Left cardiac atrium (tissue), 4 donors: ENCODE results near the gene LNX2. TPM values are rescaled to one million over a fixed set of nuclear protein-coding genes. Genes with fewer than 3 reads are reported as not detected.
"Not testable (repeated sequence)": the region's sequence is repeated elsewhere in the genome, so short reads cannot be mapped to it uniquely, and the experiment has no call there.

ENCODE experiments used
- ATAC-seq, 2 donors: fragments of 200-7000 bp; cut with Tn5 transposase; one replicate each; pipeline ENCODE4 v1.9.1; 2020; ENCODE audit warnings: mild to moderate bottlenecking in 2 of 2, moderate library complexity in 2 of 2
- DNase-seq: peaks from one replicate; pipeline ENCODE4 v3.0.0-alpha.2; 2020
- intact Hi-C, 2 donors: fragments of 100-400 bp; cut with DNase I; formaldehyde crosslinking; loops; one replicate each; pipeline versions ENCODE4 v1.14.1 to v1.15.1; 2022 to 2023
- total RNA-seq, 2 donors: library from RNA; stranded (reverse); fragmentation: NEBNext Ultra II Directional; extraction: Animal tissue kit (Norgen Biotek cat#: 25700); gene quantifications; one replicate each; pipeline ENCODE4 v1.2.1, GENCODE V29; 2021
- donor health status: DM: no; HTN: yes; CAD: no.
- donor health status: DM: no; HTN: yes; CAD: no; lungs with severe emphysema.
- donor health status: DM: yes; HTN: yes; CAD: no.
- donor health status: Dilated cardiomyopathy.

The LNX2 gene
- total RNA-seq, 2 donors from 2014 or later: 8.3 to 8.9 TPM

DNA sequence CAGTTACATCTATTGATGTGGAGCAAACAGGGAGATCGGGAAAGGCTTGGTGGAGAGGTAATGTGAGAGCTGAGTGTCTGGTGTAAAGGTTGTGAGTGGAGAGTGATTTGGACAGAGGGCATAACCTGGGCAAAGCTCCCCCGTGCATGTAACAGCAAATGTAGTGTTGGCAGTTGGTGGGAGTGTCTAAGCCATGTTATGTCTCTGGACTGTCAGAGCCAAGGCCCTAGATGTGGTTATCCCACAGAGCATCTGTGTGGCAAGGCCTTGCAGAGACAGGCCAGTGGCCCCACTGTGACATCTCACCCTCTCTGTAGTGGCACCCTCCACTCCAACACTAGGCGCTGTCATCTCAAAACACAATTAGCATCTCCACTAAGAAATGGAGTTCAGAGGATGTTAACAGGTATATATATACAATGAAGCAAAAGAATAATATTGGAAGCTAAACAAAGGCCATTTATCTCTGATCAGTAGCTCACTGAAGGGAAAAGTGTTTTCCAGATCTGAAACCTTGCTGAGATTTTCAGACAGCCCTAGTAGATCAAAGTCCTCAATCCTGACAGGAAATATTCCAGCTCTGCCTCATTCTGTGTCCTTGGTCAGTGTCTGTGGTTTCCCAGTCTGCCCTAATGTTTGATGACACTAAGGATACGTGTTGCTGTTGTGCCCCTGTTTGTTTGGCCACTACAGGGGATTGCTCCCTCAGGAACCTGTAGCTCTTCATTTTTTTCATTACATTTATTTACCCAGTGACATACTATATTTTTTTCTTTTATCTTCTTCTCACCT is 21.6 kb upstream of the LNX2 start:
- DNase-seq (no peak), ATAC-seq (no peak)
- intact Hi-C loops: no loop called here

DNA sequence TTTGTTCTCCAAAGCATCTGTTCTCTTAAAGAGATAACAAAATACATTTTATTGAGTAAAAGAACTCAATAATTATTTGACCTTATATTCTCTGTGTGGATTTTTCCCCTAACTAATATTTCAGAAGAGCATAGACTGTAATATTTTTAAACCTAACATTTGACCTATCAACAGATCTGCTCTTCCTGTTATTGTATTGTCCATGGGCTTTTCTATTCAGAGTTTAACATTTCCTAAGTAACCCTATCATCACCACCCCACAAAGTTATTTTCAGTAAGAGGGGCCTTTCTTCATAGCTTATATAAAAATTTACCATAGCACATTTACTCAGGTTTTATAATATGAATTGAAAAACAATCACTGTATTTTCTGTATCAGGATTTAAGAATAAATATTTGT is 18.9 kb upstream of the LNX2 start:
- intact Hi-C loops: no loop called here
- no peak for ATAC-seq
- DNase-seq: no peak

DNA sequence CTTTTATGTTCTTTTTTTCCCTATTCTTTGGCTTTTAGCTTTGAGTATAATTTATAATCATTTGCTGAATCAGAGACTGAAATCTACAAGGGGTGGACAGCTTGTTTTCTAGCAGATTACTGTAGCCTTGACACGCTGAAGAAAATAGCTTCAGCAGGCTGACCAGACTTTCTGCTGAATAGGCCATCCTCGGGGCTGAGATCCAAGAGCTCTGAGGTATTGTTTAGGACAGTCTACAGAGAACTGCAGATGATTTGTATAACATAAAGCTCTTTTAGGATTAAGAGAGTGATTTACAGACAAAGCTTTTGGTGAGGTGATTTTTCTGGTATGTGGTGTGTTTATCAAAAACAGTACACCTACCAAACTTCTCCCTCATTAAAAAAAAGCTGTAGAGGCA is 18.2 kb upstream of the LNX2 start:
- DNase-seq: no peak
- no peak for ATAC-seq
- intact Hi-C loops: no loop called here

DNA sequence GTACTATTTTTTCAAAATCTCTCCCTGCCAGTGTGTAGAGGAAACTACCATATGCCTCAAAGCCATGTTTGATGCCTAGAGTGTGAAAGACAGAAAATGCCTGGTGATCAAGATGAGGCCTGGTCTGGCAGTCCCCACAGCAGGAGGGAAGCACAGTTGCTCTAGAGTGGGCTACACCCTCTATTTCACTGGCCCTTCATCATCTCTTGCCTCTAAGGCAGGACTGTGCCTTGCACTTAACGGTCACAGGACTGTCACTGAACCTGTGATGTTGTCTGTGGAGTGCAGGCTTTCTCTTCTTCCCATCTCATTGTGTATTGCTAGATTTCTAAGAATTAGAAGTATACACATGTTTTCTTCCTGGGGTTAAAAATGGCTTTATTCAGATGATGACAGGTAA is 17.7 kb upstream of the LNX2 start:
- ATAC-seq: no peak
- intact Hi-C loops: no loop called here
- no peak for DNase-seq

DNA sequence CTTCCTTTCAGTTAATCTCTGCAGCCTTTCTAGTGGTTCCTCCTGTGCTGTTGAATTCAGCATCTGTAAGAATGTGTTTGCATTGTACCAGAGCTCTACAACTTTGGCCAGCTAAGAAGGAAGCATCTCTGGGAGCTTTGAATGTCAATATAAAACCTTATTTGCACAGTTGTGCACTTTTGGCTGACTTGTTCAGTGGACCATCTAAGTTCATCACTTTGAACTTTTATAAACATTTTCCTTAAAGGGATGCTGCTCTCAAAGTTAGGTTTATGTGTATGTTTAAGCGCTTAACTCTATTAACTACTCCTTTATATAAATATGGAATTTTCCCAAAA is 16.9 kb upstream of the LNX2 start:
- ATAC-seq: no peak
- intact Hi-C loops: no loop called here
- DNase-seq: no peak

DNA sequence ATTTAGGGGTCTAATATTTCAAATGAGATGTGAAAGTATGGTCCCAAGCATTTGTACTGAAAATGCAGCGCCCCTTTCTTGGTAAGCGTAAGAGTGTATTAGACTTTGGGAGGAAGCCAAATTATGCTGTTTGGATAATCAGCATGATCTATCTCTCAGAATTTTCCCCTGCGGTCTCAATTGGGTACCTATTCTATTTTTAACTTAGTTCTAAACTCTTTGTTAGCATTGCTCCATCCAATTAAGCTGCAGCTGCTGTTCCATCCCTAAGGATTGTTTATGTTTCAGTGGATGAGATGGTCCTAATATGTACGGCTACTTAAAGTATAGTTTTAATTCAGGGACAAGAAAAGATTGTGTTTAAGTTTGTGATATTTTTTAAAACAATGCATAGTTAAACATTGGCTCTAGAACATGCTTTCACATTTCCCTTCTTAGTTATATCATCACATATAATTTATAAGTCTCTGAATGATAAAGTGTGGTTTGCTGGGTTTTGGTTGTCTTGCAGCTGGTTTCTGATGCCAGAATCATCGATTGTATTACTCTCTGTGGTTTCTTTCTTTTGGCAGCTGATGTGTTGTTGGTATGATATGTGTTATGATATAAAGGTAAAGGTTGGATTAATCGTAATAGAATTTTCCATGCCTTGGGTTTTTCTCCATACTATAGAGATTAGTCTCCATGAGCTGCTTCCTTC is 16.4 kb upstream of the LNX2 start:
- intact Hi-C loops: no loop called here
- ATAC-seq (no peak), DNase-seq (no peak)

DNA sequence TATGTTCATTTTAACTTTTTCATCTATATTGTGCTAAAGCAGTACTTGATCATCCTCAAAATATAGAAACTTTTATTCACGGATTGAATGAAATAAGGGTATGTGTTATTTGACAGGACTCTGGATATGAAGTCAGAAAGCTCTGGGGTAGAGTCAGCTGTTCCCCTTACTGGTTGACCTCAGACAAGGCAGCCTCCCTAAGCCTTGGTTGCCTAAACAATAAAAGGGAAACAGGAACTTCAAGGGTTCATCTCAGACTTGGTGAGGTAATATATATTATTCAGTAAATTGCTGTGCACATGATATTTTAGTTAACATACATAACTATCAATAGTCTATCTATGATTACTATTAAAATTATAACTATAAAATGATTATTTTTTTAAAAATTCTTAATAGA is 14.9 kb upstream of the LNX2 start:
- DNase-seq: no peak
- intact Hi-C loops: no loop called here
- peak in 1 of 2 donors; percentile 51 for ATAC-seq

DNA sequence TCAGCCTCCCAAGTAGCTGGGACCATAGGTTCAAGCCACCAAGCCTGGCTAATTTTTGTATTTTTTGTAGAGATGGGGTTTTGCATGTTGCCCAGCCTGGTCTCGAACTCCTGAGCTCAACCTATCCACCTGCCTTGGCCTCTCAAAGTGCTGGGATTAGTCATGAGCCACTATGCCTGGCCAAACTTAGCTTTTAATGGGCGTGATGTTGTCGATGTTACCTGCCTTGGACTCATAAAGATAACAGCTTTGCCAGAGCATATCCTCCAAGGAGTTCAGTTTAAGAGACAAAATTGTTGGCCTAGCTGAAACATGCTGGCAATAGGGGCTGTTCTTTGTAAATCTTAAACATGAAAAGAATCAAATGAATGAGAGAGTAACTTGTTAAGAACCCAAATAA is 14.5 kb upstream of the LNX2 start:
- intact Hi-C loops: no loop called here
- DNase-seq (no peak), ATAC-seq (no peak)

DNA sequence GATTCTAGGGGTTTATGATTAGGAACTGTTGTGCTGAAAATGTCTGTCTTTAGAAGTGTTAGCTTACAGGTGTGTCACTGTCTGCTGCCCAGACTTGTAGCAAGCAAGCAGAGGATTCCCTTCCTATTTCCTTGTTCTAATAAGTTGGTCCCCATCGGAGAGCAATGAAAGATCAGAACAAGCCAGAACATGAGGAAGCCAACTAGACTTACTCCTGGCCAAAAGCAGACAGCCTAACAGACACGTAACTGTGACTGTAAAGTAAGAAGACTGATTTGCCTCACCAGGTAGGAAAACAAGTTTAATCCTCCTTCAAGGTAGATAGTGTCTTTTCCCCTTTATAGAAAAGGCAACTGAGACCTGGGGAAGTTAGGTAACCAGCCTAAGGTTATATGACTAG is 13.9 kb upstream of the LNX2 start:
- DNase-seq (no peak), ATAC-seq (no peak)
- intact Hi-C loops: no loop called here

DNA sequence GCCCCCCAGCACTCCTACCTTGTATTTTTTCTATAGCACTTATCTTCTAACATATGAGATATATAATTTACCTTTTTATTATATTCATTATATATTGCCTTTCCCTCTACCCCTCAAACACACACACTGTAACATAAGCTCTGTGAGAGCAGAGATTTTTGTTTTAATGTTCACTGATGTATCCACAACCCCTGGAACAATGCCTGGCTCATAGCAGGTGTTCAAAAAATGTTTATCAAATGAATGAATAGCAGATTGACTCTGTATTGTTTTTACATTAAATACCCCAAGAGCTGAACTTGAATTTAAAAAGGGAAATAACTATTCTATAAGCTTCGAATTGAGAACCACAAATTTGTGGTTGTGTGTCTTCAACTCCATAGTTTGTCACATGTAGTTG is 12.3 kb upstream of the LNX2 start:
- no peak for ATAC-seq
- DNase-seq: no peak
- intact Hi-C loops: no loop called here

DNA sequence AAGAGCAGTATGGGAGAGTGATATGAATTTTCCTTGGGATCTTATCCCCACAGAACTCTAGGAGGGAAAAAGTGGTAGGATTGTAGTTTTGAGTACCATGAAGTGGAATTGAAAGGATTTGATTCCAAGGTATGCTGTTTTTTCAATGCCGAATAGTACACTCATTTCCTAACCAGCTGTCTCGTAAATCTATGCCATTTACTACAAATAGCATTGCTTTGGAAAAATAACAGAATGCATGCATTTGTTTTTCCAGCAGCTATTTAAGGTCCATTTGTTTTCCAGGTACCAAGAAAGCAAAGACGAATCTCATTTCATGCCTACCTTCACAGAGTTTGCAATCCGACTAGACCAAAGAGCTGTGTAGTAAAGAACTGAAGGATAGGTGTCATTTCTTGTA is 11.9 kb upstream of the LNX2 start:
- intact Hi-C loops: no loop called here
- ATAC-seq (no peak), DNase-seq (no peak)

DNA sequence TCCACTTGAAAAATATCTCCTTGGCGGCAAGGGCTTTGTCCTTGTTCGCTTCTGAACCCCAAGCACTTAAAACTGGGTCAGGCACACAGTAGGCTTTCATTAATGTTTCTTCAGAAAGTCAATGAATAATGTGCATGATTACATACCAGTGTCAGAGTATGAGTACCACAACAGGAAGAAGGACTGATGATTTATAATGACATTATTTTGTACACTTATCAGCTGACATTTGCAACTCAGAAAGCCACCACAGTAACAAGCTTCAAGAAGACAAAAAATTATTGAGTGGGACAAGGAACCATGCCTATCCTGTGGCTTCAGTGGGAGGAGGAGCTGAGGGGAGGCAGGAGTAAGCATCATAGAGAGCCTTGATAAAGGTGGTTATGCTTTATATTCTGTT is 11.3 kb upstream of the LNX2 start:
- intact Hi-C loops: no loop called here
- ATAC-seq: no peak
- DNase-seq: no peak

DNA sequence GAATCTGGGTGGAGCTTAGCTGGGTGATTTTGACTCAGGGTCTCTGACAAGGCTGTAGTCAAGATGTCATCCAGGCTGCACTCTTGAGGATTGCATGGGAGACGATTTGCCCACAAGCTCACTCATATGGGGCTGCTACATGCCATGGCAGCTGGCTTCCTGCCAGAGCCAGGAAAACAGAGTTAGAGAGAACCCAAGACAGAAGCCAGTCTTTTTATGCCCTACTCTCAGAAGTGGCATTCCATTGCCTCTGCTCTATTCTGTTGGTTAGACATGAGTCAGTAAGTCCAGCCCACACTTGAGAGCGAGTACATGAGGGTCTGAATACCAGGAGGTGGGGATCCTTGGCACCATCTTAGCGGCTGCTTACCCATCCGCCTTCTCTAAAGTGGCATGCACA is 10.8 kb upstream of the LNX2 start:
- intact Hi-C loops: no loop called here
- ATAC-seq (no peak), DNase-seq (no peak)

DNA sequence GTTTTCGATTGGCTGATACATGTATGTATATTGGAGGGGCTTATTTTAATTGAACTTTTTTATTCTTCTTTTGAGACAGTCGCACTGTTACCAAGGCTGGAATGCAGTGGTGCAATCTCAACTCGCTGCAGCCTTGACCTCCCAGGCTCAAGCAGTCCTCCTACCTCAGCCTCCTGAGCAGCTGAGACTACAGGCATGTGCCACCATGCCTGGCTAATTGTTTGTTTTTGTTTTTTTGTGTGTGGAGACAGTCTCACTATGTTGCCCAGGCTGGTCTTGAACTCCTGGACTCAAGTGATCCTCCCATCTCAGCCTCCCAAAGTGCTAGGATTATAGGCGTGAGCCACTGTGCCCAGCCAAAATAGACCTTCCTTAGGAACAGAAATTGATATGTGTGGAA is 8.4 kb upstream of the LNX2 start:
- ATAC-seq, DNase-seq, intact Hi-C loops: not testable (repeated sequence)

DNA sequence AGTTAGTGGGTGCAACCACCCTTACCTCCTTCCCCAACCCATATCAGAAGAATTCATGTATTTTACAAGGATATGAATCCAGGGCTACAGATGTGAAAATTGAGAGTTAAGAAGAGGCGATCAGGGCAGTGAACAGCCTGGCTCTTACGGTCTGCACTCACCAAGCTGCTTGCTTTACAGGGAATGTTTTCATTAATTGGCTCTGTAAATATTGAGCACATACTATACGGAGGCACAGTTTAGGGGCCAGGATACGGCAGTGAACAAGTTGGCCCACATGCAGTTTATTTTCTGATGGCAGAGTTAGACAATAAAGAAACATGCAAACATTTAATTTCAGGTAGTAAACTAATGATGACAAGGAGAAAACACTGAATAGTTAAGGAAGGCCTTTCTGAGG is 7.8 kb upstream of the LNX2 start:
- intact Hi-C loops: no loop called here

DNA sequence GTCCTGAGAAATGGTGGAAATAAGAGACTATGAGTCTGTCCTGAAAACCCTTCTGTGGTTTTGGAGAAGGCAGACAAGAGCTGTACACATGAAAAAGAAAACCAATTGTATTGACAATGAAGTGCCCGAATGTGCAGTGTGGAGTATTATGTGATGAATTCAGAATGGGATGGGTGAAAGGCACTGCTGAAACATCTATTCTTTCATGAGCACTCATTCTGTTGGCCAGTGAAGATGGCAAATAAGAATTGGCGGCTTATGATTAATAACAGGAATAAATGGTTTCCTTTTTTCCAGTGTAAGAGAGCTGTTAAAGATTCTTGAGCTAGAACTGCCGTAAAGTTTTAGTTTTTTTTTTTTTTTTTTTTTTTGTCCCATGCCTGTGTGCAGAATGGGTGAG is 7.1 kb upstream of the LNX2 start:
- no peak for DNase-seq
- no peak for ATAC-seq
- intact Hi-C loops: no loop called here

More for the DNA sequence above, 7.8 kb upstream of the LNX2 start:
- DNase-seq (no peak), ATAC-seq (no peak)

DNA sequence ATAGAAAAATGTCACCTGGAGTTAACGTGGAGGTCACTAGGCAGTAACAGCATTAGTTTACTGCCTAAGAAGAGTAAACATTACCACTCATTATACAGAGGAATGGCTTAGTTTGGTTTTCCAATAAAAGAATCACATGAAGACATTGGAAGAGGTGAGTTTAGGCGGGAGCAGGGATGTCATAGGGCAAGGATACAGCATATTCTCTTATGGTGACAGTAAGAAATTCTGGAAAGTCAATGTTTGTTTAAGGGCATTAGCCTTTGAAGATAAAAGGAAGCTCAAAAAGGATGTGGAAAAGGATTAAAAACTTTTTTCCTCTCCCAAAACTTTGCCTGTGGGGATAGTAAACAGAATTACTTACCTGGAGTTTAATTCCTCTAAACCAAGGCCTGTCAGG is 5.5 kb upstream of the LNX2 start:
- ATAC-seq (no peak), DNase-seq (no peak)
- intact Hi-C loops: no loop called here

DNA sequence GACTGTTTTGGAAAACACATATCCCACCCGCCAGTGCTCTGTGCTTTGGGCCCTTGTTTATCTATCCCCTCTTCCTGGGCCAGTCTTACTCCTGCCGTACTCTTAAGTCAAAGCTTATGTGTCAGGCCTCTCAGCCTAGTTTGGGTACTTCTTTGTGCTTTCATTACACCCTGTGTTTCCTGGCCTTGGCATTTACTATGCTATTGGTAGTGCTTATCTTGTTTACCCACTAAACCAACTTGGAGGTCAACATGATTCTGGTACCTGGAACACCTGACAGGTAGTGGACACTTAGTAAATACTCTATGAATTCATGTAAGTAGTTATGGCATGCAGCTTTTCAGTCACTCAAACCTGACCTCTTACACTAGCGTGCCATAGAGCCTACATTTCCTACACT is 3.7 kb upstream of the LNX2 start:
- intact Hi-C loops: no loop called here
- ATAC-seq: no peak

DNA sequence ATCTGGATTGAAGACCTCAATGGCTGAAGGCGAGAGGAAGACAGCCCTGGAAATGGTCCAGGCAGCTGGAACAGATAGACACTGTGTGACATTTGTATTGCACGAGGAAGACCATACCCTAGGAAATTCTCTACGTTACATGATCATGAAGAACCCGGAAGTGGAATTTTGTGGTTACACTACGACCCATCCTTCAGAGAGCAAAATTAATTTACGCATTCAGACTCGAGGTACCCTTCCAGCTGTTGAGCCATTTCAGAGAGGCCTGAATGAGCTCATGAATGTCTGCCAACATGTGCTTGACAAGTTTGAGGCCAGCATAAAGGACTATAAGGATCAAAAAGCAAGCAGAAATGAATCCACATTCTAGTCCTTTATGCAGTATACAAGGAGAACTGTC is 2.6 kb upstream of the LNX2 start:
- DNase-seq: no peak
- intact Hi-C loops: no loop called here
- no peak for ATAC-seq

More for the DNA sequence above, 3.7 kb upstream of the LNX2 start:
- no peak for DNase-seq

DNA sequence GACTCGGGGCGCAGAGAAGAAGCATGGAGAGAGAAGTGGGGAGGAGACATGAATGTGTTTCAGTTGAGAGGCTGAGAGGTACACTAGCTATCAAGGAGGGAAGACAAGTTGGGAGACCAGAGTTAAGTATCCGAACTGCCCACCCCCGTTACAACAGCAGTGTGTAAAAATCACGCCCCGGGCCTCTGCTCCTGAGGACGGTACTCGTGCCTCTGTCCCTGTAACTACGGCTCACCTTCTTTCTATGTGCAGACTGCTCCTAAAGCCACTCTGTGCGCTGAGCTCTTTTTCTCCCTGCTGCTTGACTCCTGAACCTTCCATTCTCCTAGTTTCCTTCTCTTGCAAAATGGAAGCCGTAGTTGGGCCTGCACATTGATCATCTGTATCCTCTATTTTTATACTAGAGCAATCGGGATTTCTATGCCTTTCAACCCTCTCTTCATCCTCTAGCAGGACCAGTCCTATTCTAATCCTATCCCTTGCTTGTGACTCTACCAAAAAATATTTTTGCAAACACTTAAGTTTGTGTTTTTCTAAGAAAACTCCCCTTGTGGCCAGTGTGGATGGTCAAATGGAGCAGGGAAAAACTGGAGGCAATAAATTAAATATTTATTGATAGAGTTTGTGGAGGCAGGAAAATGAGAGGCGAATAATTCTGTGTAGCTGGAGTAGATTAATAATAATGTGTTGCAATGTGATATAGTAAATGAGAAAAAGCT is 1.9 kb upstream of the LNX2 start:
- DNase-seq (no peak), ATAC-seq (no peak)
- intact Hi-C loops: no loop called here
